ENCODE data around the gene LRBA. TPM values are rescaled to one million over a fixed set of nuclear protein-coding genes. Genes with fewer than 3 reads are reported as not detected.

Gene LRBA
- total and polyA plus RNA-seq, 2 donors (not counting 3 experiments of a cell fraction or from before 2014, with no cell fraction given) = 18.0 to 35.1 TPM

DNA sequence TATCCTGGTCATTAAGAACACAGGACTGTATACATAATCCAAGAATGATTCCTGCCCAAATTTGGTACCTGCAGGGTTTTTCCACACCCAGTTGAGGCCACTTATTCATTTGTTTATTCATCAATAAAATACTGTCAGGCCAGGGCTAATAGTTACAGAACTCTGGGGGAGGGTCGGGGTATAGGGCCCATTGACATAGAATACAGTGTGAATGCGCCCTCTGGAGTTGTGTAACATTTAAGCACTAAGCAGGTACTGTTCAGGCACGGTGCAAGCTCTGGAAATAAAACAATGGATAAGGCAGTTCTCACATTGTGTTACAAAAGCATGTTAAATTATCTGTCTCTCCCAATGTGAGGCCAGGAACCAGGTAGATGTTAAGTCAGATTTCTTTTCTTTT lies 30.8 kb upstream of the LRBA start:
- BruUV-seq (replicated peaks) = no TSS peak
- POLR2A ChIA-PET = no interaction called here

More for the DNA sequence above, 30.8 kb upstream of the LRBA start:
- DNase-seq (ENCODE audit: low read depth, low spot score) (peak; percentile 30), FAIRE-seq (peak; percentile 26)
- CTCF ChIA-PET = interaction anchor here (0.9 to 3.8 kb wide), 2 partner anchors 18 to 179 kb away, joined by 3 to 17 read pairs; no protein-coding TSS in a partner anchor
- Histone ChIP-seq H3K9me1 (replicated peaks; ENCODE audit: control insufficient read depth, extremely low read depth, insufficient read depth, low read length) (no peaks in the 10 kb centered on the region), H3K27me3 (ENCODE audit: control insufficient read depth in 2 of 2, insufficient read depth in 2 of 2, low read length in 2 of 2) (no peaks in the 10 kb centered on the region), H3K9me3 (replicated peaks; ENCODE audit: control insufficient read depth, insufficient read depth, low read length) (no peaks in the 10 kb centered on the region), H4K20me1 (replicated peaks; ENCODE audit: control insufficient read depth, extremely low read depth, insufficient read depth, low read length) (no peaks in the 10 kb centered on the region), H3K9ac (replicated peaks; ENCODE audit: extremely low read depth, insufficient read depth, low read length) (no peak overlapping the region), H3K27ac (ENCODE audit: insufficient read depth, low read depth, low read length) (no peak overlapping the region), H3K4me2 (ENCODE audit: insufficient read depth, low read length) (no peak overlapping the region), H3K36me3 (ENCODE audit: control insufficient read depth in 2 of 2, extremely low read depth in 1 of 2, insufficient read depth in 2 of 2, low read length in 2 of 2) (no peaks in the 10 kb centered on the region), H3K79me2 (ENCODE audit: control insufficient read depth, insufficient read depth, low read length) (no peaks in the 10 kb centered on the region), H3K4me1 (ENCODE audit: control insufficient read depth, extremely low read depth, insufficient read depth, low read length) (no peaks in the 10 kb centered on the region), H2AFZ (ENCODE audit: low read depth, low read length) (no peak overlapping the region), H3K4me3 (replicated peaks in 1 of 3; ENCODE audit: insufficient read depth in 1 of 3, low read depth in 1 of 3, low read length in 3 of 3) (no peak overlapping the region)
- TF ChIP-seq, protein P1, sequence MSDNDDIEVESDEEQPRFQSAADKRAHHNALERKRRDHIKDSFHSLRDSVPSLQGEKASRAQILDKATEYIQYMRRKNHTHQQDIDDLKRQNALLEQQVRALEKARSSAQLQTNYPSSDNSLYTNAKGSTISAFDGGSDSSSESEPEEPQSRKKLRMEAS (IDR thresholded peaks at IDR 0.05; ENCODE audit: insufficient read depth, insufficient read length) = no peak
- TF ChIP-seq EZH2 (IDR thresholded peaks at IDR 0.05; ENCODE audit: borderline replicate concordance, low read depth, low read length, severe bottlenecking) (no peak), MYC (IDR thresholded peaks at IDR 0.05; ENCODE audit: low read depth, low read length) (no peak), CTCF (IDR thresholded peaks at IDR 0.05; ENCODE audit: extremely low read depth in 1 of 2, insufficient read depth in 1 of 2, low read depth in 1 of 2, low read length in 2 of 2) (peak in 1 of 2 donors; percentile 5), GATA2 (IDR thresholded peaks at IDR 0.05; ENCODE audit: insufficient read depth, insufficient read length, low read depth, low read length) (no peak), POLR2A (IDR thresholded peaks at IDR 0.05; ENCODE audit: low read depth, low read length) (no peak)
- intact Hi-C loops (cut with micrococcal nuclease) (loop anchor here (2.0 to 5.0 kb wide), 2 partner anchors 179 to 747 kb away; no protein-coding TSS in a partner anchor), dilution Hi-C loops (cut with MboI; ENCODE audit: extremely low pct_ligation_motif_present, low sequenced_read_pairs) (no loop called here)
